Mucosa of descending colon (tissue), 3 donors: ENCODE measurements around the gene MEOX1. TPM values are rescaled to one million over a fixed set of nuclear protein-coding genes. Genes with fewer than 3 reads are reported as not detected.

Source experiments
- ATAC-seq: fragments of 200-7000 bp; cut with Tn5 transposase; one replicate; pipeline ENCODE4 v1.9.1; 2020; ENCODE audit warnings: mild to moderate bottlenecking, moderate library complexity
- DNase-seq, 3 donors: peaks; one replicate each; pipeline ENCODE4 v3.0.0-alpha.2; 2020
- H3K36me3 ChIP-seq: fragments of 200-600 bp; one replicate; pipeline ENCODE4 v1.8.0; 2021; ENCODE audit warnings: low read depth, mild to moderate bottlenecking
- H3K4me1 ChIP-seq: fragments of 200-600 bp; one replicate; pipeline ENCODE4 v1.8.0; 2021; ENCODE audit warnings: low read depth, mild to moderate bottlenecking
- H3K4me3 ChIP-seq: fragments of 200-600 bp; one replicate; pipeline ENCODE4 v1.8.0; 2021; ENCODE audit warnings: mild to moderate bottlenecking
- H3K9me3 ChIP-seq: fragments of 200-600 bp; one replicate; pipeline ENCODE4 v1.8.0; 2021; ENCODE audit warnings: mild to moderate bottlenecking
- intact Hi-C, 2 donors: fragments of 100-400 bp; cut with DNase I in 1 of 2; cut with micrococcal nuclease in 1 of 2; formaldehyde crosslinking; loops; one replicate each; pipeline versions ENCODE4 v1.11.0 to v1.11.1; 2022; cut with DNase I, micrococcal nuclease
- total RNA-seq, 3 donors: library from RNA; stranded (reverse); fragmentation: NEBNext Ultra II Directional in 2 of 3; extraction: Animal tissue kit (Norgen Biotek cat#: 25700) in 2 of 3; gene quantifications; one replicate each; pipeline versions ENCODE4 v1.2.1 to v1.2.4, GENCODE V29; 2021 to 2023
- TF ChIP-seq, protein P1 (sequence below): fragments of 200-600 bp; IDR thresholded peaks from one replicate; pipeline ENCODE4 v1.8.0; 2022; ENCODE audit warnings: antibody characterized with exemption, mild to moderate bottlenecking
- donor health status: DM: no; HTN: no; CAD: no; lungs with moderate emphysema.
- donor health status: DM: no; HTN: no; CAD: no.
- donor health status: DM: no; HTN: yes; CAD: no.

The MEOX1 gene
- total RNA-seq, 3 donors from 2014 or later, result 1.4 to 3.5 (median 1.4) TPM

DNA sequence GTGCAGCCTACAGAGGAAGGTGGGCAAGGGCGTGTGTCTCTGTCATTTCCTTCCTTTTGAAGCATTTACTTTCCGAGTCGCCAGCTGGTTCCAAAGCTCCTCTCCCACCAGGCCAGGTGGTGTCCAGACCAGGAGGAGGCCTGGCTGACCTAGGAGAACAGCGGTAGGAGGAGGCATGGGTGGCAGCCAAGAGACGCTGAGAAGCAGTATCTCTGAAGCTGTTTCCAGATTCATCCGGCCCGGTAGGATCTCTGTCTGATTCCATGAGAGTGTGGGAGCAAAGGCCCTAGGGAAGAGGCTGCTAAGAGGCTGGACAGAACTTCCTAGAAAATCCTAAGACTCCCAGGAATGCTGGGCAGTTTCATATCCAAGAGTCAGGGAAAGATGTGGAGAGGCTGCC lies 20.3 kb downstream of the MEOX1 start:
- H3K36me3 ChIP-seq, result no peaks in the 10 kb centered on the region
- no peaks in the 10 kb centered on the region for H3K9me3 ChIP-seq
- H3K4me1 ChIP-seq, result no peaks in the 10 kb centered on the region
- H3K4me3 ChIP-seq, result no peak overlapping the region
- TF ChIP-seq, protein P1, sequence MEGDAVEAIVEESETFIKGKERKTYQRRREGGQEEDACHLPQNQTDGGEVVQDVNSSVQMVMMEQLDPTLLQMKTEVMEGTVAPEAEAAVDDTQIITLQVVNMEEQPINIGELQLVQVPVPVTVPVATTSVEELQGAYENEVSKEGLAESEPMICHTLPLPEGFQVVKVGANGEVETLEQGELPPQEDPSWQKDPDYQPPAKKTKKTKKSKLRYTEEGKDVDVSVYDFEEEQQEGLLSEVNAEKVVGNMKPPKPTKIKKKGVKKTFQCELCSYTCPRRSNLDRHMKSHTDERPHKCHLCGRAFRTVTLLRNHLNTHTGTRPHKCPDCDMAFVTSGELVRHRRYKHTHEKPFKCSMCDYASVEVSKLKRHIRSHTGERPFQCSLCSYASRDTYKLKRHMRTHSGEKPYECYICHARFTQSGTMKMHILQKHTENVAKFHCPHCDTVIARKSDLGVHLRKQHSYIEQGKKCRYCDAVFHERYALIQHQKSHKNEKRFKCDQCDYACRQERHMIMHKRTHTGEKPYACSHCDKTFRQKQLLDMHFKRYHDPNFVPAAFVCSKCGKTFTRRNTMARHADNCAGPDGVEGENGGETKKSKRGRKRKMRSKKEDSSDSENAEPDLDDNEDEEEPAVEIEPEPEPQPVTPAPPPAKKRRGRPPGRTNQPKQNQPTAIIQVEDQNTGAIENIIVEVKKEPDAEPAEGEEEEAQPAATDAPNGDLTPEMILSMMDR, result no peak
- no peak for DNase-seq
- intact Hi-C loops, result no loop called here
- no peak for ATAC-seq

DNA sequence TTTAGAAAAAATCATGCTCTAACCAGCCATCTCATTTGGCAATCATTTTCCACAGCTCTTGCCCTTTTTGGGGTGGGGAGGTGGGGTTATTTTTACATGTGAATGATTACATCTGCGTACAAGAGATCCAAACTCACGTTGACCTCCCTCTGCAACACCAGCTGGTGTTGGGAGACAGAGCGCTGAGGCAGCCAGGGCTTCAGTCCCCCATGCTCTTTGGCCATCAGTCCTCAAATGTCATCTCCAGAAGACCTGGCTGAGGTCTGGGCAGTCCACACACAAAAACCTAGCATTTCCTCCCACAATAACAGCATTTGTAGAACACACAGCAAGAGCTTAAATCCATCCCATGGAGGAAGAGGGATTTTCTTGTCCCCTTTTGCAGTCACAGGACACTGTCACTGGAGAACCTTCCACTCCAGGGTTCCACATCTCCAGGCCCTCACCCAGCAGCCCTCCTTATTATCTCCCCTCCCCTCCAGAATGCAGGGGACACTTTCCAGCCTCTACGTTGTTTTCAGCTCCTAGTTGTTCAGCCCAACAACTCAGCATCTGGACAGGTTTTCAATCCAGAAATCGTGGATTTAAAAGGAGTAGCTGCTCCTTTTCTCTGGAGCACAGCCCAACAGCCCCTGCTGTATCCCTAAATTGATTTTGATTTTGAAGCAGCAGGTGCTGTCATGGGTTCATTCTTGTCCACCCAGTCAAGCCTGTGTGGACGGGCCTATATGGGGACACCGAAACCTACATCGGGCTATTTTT lies 21.1 kb downstream of the MEOX1 start:
- DNase-seq, result no peak
- Histone ChIP-seq H3K36me3 (no peaks in the 10 kb centered on the region), H3K9me3 (no peaks in the 10 kb centered on the region), H3K4me1 (no peaks in the 10 kb centered on the region), H3K4me3 (no peak overlapping the region)
- ATAC-seq, result no peak
- intact Hi-C loops, result no loop called here
- TF ChIP-seq, protein P1, result no peak

DNA sequence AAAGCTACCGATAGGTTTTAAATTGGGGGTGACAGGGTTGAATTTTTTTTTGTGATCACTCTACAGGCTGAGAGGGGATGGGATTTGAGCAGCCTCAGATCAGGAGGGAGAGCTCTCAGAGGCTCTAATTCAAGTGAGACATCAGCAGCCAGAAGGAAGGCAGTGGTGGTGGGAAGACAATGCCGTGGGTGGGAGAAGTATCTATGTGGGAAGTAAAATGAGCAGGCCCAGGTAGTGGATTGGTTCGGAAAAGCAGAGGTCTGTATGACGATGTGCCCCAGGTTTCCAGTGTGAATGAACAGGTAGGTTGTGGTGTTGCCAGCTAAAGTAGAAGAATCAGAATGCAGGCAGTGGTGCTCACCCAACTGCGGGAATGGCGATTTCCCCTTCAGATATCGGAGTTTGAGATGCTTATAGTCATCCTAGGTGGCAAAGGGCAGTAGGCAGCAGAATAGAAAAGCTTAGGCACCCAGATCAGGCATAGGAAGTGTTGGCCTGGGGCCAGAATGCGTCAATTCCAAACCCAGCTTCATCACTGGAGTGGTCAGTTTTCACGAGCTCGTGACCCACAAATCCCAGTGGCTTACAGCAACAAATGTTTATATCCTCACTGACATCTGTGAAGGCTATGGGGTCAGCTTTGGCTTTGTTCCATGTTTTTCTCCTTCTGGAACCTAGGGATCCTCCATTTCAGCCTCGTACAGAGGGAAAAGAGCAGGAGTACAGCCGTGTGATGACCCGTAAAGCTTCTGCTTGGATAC lies 24.0 kb downstream of the MEOX1 start:
- DNase-seq (no peak), ATAC-seq (no peak)
- Histone ChIP-seq H3K36me3 (no peaks in the 10 kb centered on the region), H3K4me1 (no peaks in the 10 kb centered on the region), H3K4me3 (no peak overlapping the region), H3K9me3 (no peaks in the 10 kb centered on the region)
- intact Hi-C loops, result no loop called here
- TF ChIP-seq, protein P1, result no peak

DNA sequence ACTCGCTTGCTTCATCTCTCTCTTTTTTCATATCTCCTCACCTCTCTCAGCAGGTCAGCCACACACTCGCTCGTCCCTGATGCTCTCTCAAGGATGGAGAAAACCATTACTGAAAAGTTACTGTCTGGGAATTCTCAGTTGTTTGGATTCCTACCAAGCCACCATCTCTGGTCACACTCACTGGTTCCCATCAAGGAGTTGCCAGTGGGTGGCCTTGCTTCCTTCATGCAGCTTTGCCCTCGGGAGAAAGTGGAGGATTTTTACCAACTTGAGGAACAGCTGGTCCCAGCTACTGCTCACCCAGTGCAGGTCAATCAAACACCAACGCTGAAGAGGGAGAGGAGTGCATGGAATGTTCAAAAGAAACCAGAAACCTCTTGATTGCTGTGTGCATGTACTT lies 25.3 kb downstream of the MEOX1 start:
- H3K36me3 ChIP-seq, result no peaks in the 10 kb centered on the region
- H3K4me1 ChIP-seq, result no peaks in the 10 kb centered on the region
- H3K4me3 ChIP-seq, result no peak overlapping the region
- DNase-seq (no peak), ATAC-seq (no peak)
- H3K9me3 ChIP-seq, result no peaks in the 10 kb centered on the region
- TF ChIP-seq, protein P1, result no peak
- intact Hi-C loops, result no loop called here

DNA sequence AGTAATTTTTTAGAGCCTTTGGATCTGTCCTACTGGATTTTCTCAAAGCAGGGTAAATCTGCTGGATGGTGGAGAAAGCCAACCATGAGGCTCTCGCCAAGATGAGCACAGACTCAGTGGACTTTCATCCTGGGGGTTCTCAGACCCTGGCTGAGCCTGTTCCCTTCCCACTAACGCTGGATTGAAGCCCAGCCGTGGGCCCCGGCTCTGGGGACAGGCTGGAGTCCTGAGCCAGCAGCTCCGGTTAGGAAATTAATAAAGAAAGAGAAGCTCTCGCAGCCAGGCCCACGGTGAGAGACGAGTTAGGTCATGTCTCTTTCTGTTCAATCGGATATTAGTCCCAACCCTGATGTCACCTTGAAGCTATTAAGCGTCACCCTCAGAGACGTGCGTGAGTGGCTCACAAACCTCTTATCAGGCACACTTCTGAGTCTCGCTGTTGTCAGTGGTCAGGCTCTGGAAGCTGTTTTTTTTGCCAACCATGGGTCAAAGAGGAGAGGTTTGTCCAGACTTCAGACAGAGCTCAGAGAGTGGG lies 27.1 kb downstream of the MEOX1 start:
- no peaks in the 10 kb centered on the region for H3K9me3 ChIP-seq
- H3K36me3 ChIP-seq, result no peaks in the 10 kb centered on the region
- DNase-seq, result no peak
- intact Hi-C loops, result no loop called here
- H3K4me3 ChIP-seq, result no peak overlapping the region
- TF ChIP-seq, protein P1, result no peak
- H3K4me1 ChIP-seq, result no peaks in the 10 kb centered on the region
- no peak for ATAC-seq
